Erythroblast (primary cell): ENCODE data around the gene AMZ2.

Experiments used
- GATA1 ChIP-seq: IDR thresholded peaks from 2 replicates; pipeline ENCODE4 v1.6.1; 2011; ENCODE audit warnings: low read depth, mild to moderate bottlenecking, control low read depth, low read length, moderate library complexity
- POLR2A ChIP-seq: IDR thresholded peaks from 2 replicates; pipeline ENCODE4 v1.6.1; 2011; ENCODE audit warnings: mild to moderate bottlenecking, low read length

DNA sequence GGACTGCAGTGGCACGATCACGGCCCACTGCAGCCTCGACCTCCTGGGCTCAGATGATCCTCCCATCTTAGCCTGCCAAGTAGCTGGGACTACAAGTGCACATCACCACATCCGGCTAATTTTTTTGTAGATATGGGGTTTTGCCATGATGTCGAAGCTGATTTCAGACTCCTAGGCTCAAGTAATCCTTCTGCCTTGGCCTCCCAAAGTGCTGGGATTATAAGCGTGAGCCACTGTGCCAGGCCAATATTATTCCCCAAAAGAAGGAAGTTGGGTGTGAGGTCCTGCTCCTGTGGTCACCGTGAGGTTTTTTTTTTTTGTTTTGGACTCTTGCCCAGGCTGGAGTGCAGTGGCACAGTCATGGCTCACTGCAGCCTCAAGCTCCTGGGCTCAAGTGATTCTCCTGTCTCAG, 1.5 kb downstream of the AMZ2 start:
- TF ChIP-seq POLR2A (no peak), GATA1 (no peak)
